Retinal pigment epithelial cell (primary cell): ENCODE measurements around the gene EXOC1.

Experiments used
- DNase-seq: peaks from one replicate; pipeline ENCODE4 v3.0.0-alpha.2; 2010; ENCODE audit warnings: low read depth
- H3K4me3 ChIP-seq: 2 replicates; pipeline ENCODE4 v1.5.1; 2011; ENCODE audit warnings: mild to moderate bottlenecking, low read length, control low read depth, moderate library complexity
- TF ChIP-seq, protein P1 (sequence below): conservative IDR thresholded peaks from 2 replicates; pipeline ENCODE4 v1.5.1; 2011; ENCODE audit warnings: low read depth, low read length, control low read depth, inconsistent platforms

The EXOC1 gene

GRCh38 chr4:55866973-55867574 lies 13.6 kb downstream of the EXOC1 start:
- DNase-seq: peak; percentile 36
- no peak overlapping the region for H3K4me3 ChIP-seq
- TF ChIP-seq, protein P1, sequence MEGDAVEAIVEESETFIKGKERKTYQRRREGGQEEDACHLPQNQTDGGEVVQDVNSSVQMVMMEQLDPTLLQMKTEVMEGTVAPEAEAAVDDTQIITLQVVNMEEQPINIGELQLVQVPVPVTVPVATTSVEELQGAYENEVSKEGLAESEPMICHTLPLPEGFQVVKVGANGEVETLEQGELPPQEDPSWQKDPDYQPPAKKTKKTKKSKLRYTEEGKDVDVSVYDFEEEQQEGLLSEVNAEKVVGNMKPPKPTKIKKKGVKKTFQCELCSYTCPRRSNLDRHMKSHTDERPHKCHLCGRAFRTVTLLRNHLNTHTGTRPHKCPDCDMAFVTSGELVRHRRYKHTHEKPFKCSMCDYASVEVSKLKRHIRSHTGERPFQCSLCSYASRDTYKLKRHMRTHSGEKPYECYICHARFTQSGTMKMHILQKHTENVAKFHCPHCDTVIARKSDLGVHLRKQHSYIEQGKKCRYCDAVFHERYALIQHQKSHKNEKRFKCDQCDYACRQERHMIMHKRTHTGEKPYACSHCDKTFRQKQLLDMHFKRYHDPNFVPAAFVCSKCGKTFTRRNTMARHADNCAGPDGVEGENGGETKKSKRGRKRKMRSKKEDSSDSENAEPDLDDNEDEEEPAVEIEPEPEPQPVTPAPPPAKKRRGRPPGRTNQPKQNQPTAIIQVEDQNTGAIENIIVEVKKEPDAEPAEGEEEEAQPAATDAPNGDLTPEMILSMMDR: peak; percentile 88

DNA sequence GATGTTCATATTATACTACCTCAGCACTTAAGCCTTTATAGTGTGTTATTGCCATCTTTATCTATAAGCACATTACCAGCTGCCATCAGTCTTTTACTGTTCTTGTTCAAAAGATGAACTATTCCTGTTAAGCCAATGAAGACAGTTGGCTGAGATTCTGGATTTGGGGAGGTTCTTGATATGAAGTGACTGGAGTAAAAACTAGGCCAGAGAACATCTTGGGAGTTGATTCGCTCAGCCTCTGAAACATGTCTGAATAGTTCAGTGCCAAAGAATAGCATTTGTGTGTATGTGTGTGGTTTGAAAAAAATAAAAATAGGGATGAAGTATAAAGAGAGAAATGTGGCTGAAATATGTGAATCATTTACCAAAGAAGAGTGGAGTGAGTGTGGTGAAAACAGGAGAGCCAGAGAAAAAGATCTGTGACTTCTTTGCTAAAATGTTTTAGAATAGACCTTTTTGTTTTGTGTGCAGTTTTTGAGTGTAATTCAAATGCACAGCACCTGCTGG lies 15.2 kb downstream of the EXOC1 start:
- TF ChIP-seq, protein P1: no peak
- no peak for DNase-seq

DNA sequence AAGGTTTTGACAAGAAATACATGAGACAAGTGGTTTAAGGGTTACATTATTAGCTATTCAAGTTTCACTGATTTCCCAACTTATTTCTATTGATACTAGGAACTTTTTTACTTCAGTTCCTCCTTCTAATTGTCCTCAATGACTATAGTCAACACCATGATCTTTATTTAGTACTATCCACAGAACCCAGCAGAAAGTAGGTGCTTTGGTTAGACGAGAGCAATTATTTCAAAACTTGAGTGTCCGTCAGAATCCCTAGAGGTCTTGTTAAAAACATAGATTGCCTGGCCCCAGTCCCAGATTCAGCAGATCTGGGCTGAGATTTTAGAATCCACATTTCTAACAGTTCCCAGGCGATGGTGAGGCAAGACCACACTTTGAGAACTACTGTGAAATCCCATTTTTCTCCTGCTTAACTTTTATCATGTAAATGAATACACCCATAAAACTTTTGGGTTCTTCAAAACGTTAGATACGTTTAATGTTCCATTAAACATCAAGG lies 17.9 kb downstream of the EXOC1 start:
- H3K4me3 ChIP-seq: no peak overlapping the region
- TF ChIP-seq, protein P1: no peak
- DNase-seq: no peak

More for the DNA sequence above, 15.2 kb downstream of the EXOC1 start:
- H3K4me3 ChIP-seq: no peak overlapping the region

DNA sequence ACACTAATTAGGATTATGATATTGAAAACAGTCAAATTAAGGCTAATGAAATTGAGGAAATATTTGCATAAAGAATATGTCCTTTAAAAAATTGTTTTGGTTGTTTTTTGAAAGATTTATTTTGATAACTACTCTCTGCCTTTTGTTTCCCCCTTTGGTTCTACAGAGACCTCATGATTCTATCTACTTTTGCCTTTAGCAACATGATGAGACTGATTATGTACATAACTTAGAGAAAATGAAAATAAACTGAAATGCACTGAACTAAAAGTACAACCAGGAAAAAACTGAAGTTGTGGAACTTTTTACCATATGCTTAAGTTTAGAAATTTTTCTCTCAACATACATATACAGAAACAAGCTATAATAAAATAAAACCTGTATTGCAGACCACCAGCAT lies 21.4 kb downstream of the EXOC1 start:
- DNase-seq: no peak
- no peak overlapping the region for H3K4me3 ChIP-seq
- TF ChIP-seq, protein P1: no peak

GRCh38 chr4:55876387-55876786 lies 22.9 kb downstream of the EXOC1 start:
- TF ChIP-seq, protein P1: no peak
- peak; percentile 58 for DNase-seq
- no peak overlapping the region for H3K4me3 ChIP-seq

DNA sequence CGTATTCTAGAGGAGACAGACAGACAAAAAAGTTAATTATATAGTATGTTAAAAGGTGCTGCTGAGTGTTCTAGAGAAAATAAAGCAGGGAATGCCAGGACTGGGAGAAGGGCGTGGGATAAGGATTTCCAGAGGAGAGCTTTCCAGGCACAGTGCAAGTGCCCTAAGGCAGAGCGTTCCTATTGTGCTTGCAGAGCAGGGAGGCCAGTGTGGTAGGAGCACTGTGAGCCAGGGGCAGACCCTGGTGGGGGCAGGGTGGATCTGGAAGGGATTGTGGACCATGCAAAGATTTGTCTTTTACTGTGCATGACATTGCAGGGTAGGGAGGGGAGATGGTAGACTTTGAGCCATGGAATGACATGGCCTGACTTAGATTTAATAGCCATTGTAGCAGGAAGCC lies 25.8 kb downstream of the EXOC1 start:
- no peak overlapping the region for H3K4me3 ChIP-seq
- TF ChIP-seq, protein P1: no peak
- DNase-seq: no peak

GRCh38 chr4:55880652-55881280 lies 27.3 kb downstream of the EXOC1 start:
- peak; percentile 14 for DNase-seq
- TF ChIP-seq, protein P1: no peak
- H3K4me3 ChIP-seq: no peak overlapping the region
